DND-41 (cell line): ENCODE data around the gene ACAD11.

Experiments used
- ATAC-seq: fragments of 200-7000 bp; cut with Tn5 transposase; 3 replicates; pipeline ENCODE4 v1.9.1; 2021; ENCODE audit warnings: low read depth; ENCODE audit not compliant: insufficient read depth
- DNase-seq: peaks from one replicate; pipeline ENCODE4 v3.0.0-alpha.2; 2020
- H2AFZ ChIP-seq: 2 replicates; pipeline ENCODE4 v1.6.0; 2012; ENCODE audit warnings: low read depth, low read length
- H3K27ac ChIP-seq: 2 replicates; pipeline ENCODE4 v1.5.1; 2012; ENCODE audit warnings: low read length, inconsistent platforms
- H3K27me3 ChIP-seq: fragments of 200-600 bp; sonication (generic); 2 replicates; pipeline ENCODE4 v1.6.0; 2012; ENCODE audit warnings: low read length, mild to moderate bottlenecking, inconsistent platforms; ENCODE audit not compliant: insufficient read depth, poor library complexity
- H3K36me3 ChIP-seq: 2 replicates; pipeline ENCODE4 v1.5.1; 2012; ENCODE audit warnings: low read length, inconsistent platforms; ENCODE audit not compliant: insufficient read depth
- H3K4me1 ChIP-seq: 2 replicates; pipeline ENCODE4 v1.5.1; 2012; ENCODE audit warnings: mild to moderate bottlenecking, low read length; ENCODE audit not compliant: insufficient read depth
- H3K4me2 ChIP-seq: 2 replicates; pipeline ENCODE4 v1.6.0; 2012; ENCODE audit warnings: mild to moderate bottlenecking, moderate library complexity, low read length, inconsistent platforms; ENCODE audit not compliant: insufficient read depth
- H3K4me3 ChIP-seq, 2 experiments: fragments of 200-600 bp in 1 of 2; shearing (Covaris generic) in 1 of 2; 2 replicates each; pipeline ENCODE4 v1.5.1; 2012 to 2016; ENCODE audit warnings: inconsistent platforms in 2 of 2, low read length in 2 of 2, mild to moderate bottlenecking in 2 of 2, low read depth in 1 of 2, moderate library complexity in 1 of 2
- H3K79me2 ChIP-seq: 2 replicates; pipeline ENCODE4 v1.6.0; 2012; ENCODE audit warnings: low read length, inconsistent platforms; ENCODE audit not compliant: insufficient read depth
- H3K9ac ChIP-seq: 2 replicates; pipeline ENCODE4 v1.6.0; 2012; ENCODE audit warnings: low read depth, mild to moderate bottlenecking, inconsistent platforms, low read length, moderate library complexity
- H3K9me3 ChIP-seq: 2 replicates; pipeline ENCODE4 v1.5.1; 2012; ENCODE audit warnings: low read length, moderate library complexity, mild to moderate bottlenecking, inconsistent platforms; ENCODE audit not compliant: insufficient read depth, severe bottlenecking
- H4K20me1 ChIP-seq: 2 replicates; pipeline ENCODE4 v1.6.0; 2012; ENCODE audit warnings: low read length; ENCODE audit not compliant: insufficient read depth
- EZH2 ChIP-seq: IDR thresholded peaks from 3 replicates; pipeline ENCODE4 v1.6.1; 2012; ENCODE audit warnings: borderline replicate concordance, low read depth, mild to moderate bottlenecking, moderate library complexity, low read length, inconsistent platforms; ENCODE audit not compliant: severe bottlenecking
- TF ChIP-seq, protein P1 (sequence below): IDR thresholded peaks from 2 replicates; pipeline ENCODE4 v1.5.1; 2012; ENCODE audit warnings: borderline replicate concordance, low read length, moderate library complexity, mild to moderate bottlenecking; ENCODE audit not compliant: poor library complexity, severe bottlenecking; ENCODE audit errors: extremely low read depth

ACAD11 gene

GRCh38 chr3:132654190-132654589 lies 5.4 kb downstream of the ACAD11 start:
- Histone ChIP-seq H3K36me3 (no peaks in the 10 kb centered on the region; the same call in 1 of the 2 replicates), H3K27me3 (no peaks in the 10 kb centered on the region), H2AFZ (no peak overlapping the region), H4K20me1 (no peaks in the 10 kb centered on the region), H3K9ac (no peak overlapping the region), H3K79me2 (peaks cover 6% of the 10 kb centered on the region), H3K4me1 (peaks cover 22% of the 10 kb centered on the region), H3K4me2 (no peak overlapping the region), H3K27ac (no peak overlapping the region), H3K4me3 (no peak overlapping the region), H3K9me3 (no peaks in the 10 kb centered on the region)
- no peak for TF ChIP-seq EZH2
- TF ChIP-seq, protein P1, sequence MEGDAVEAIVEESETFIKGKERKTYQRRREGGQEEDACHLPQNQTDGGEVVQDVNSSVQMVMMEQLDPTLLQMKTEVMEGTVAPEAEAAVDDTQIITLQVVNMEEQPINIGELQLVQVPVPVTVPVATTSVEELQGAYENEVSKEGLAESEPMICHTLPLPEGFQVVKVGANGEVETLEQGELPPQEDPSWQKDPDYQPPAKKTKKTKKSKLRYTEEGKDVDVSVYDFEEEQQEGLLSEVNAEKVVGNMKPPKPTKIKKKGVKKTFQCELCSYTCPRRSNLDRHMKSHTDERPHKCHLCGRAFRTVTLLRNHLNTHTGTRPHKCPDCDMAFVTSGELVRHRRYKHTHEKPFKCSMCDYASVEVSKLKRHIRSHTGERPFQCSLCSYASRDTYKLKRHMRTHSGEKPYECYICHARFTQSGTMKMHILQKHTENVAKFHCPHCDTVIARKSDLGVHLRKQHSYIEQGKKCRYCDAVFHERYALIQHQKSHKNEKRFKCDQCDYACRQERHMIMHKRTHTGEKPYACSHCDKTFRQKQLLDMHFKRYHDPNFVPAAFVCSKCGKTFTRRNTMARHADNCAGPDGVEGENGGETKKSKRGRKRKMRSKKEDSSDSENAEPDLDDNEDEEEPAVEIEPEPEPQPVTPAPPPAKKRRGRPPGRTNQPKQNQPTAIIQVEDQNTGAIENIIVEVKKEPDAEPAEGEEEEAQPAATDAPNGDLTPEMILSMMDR: no peak
- DNase-seq: no peak
- no peak for ATAC-seq

DNA sequence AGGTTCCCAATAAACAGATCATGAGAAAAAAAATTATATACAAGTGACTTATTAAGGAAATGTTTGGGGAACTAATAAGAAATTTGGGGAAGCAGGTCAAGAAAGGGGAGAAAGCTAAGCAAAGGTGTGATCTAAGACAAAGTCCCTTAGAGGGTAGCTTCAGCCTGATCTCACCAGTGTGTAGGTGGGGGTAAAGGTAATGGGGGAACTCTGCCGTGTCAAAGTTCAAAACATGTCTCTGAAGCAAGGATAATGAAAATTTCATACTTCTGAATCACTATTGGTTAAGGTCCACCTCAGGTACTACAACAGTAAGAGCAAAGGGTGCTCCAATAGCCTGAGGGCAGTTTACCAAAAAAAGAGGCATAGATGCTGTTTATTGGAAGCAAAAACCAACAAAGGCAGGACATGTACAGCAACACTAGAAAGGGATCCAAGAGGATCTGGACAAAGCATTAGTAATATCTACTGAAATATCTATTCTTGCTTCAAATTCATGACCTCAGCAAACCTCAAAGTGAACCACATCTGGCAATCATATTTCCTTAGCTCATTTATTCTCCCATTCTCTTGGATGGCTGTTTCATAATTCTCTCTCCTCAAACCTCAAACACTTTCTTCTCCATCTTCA lies 6.9 kb downstream of the ACAD11 start:
- Histone ChIP-seq H3K27ac (no peak overlapping the region), H3K36me3 (no peaks in the 10 kb centered on the region), H3K79me2 (no peaks in the 10 kb centered on the region), H3K9ac (no peak overlapping the region), H3K4me2 (no peak overlapping the region), H2AFZ (no peak overlapping the region), H4K20me1 (no peaks in the 10 kb centered on the region), H3K27me3 (no peaks in the 10 kb centered on the region), H3K4me1 (peaks cover 9% of the 10 kb centered on the region), H3K4me3 (no peak overlapping the region), H3K9me3 (no peaks in the 10 kb centered on the region)
- DNase-seq: no peak
- TF ChIP-seq EZH2: no peak
- TF ChIP-seq, protein P1: no peak
- ATAC-seq: no peak

DNA sequence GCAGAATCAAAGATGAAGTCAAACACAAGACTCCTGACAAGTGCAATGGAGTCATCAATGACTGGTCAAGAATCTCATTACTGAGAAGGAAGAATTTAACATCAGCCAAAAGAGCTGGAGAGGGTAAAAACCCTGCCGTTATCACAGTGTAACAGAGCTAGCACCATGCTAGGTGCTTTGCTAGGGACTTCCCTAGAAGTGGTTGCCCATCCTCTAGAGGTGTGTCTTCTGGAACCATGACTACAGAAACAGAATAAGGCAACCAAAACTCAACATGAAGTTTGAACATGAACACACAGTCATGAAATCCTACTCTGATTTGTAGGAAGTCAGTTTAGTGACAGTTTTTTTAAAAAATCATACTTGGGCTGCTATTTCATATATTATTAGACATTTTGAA lies 9.5 kb downstream of the ACAD11 start:
- no peaks in the 10 kb centered on the region for H3K9me3 ChIP-seq
- no peak overlapping the region for H3K4me3 ChIP-seq
- no peak overlapping the region for H3K4me2 ChIP-seq
- no peak overlapping the region for H2AFZ ChIP-seq
- H4K20me1 ChIP-seq: no peaks in the 10 kb centered on the region
- ATAC-seq: no peak
- no peaks in the 10 kb centered on the region for H3K36me3 ChIP-seq
- no peaks in the 10 kb centered on the region for H3K79me2 ChIP-seq
- H3K4me1 ChIP-seq: no peaks in the 10 kb centered on the region
- TF ChIP-seq, protein P1: no peak
- no peak for TF ChIP-seq EZH2
- H3K27ac ChIP-seq: no peak overlapping the region
- no peak overlapping the region for H3K9ac ChIP-seq
- DNase-seq: no peak
- H3K27me3 ChIP-seq: no peaks in the 10 kb centered on the region

- Histone ChIP-seq H4K20me1 (no peaks in the 10 kb centered on the region), H3K4me2 (no peak overlapping the region), H3K36me3 (no peaks in the 10 kb centered on the region), H3K27me3 (no peaks in the 10 kb centered on the region), H3K4me1 (no peaks in the 10 kb centered on the region), H3K4me3 (no peak overlapping the region), H3K9ac (no peak overlapping the region), H3K27ac (no peak overlapping the region), H2AFZ (no peak overlapping the region), H3K79me2 (no peaks in the 10 kb centered on the region), H3K9me3 (no peaks in the 10 kb centered on the region)
- DNase-seq (no peak), ATAC-seq (no peak)
- no peak for TF ChIP-seq EZH2
- TF ChIP-seq, protein P1: no peak
These were observed 14.6 kb downstream of the ACAD11 start for GRCh38 chr3:132645058-132645457.
